ENCODE data around the gene EZH2. TPM values are rescaled to one million over a fixed set of nuclear protein-coding genes. Genes with fewer than 3 reads are reported as not detected.

The EZH2 gene
- total RNA-seq, 1 experiment from 2014 or later = 35.4 TPM

DNA sequence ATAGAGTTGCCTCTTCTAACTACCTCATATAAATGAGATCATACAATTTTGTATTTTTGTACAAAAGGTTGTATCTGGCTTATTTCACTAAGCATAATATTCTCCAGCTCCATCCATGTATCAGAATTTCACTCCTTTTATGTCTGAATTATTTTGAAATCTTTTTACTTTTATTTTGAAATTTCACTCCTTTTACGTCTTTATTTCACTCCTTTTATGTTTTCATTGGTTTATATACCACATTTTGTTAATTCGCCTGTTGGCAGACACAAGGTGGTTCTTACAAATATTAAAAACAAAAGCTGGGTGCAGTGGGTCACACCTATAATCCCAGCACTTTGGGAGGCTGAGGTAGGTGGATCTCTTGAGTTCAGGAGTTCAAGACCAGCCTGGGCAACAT is 5.8 kb downstream of the EZH2 start:
- no peak for DNase-seq (ENCODE audit: low spot score)
- CTCF ChIA-PET = no interaction called here
- Mint-ChIP-seq H3K36me3 (no peaks in the 10 kb centered on the region), H3K9me3 (no peaks in the 10 kb centered on the region), H3K4me3 (no peak overlapping the region), H3K27ac (no peak overlapping the region), H3K27me3 (ENCODE audit: low read depth) (no peaks in the 10 kb centered on the region), H3K4me1 (peaks cover 34% of the 10 kb centered on the region)
- no peak for ATAC-seq
- POLR2A ChIA-PET = no interaction called here
- TF ChIP-seq, protein P1, sequence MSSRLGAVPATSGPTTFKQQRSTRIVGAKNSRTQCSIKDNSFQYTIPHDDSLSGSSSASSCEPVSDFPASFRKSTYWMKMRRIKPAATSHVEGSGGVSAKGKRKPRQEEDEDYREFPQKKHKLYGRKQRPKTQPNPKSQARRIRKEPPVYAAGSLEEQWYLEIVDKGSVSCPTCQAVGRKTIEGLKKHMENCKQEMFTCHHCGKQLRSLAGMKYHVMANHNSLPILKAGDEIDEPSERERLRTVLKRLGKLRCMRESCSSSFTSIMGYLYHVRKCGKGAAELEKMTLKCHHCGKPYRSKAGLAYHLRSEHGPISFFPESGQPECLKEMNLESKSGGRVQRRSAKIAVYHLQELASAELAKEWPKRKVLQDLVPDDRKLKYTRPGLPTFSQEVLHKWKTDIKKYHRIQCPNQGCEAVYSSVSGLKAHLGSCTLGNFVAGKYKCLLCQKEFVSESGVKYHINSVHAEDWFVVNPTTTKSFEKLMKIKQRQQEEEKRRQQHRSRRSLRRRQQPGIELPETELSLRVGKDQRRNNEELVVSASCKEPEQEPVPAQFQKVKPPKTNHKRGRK (CRISPR knock-in tag; IDR thresholded peaks at IDR 0.05; ENCODE audit: borderline replicate concordance) = no peak
- TF ChIP-seq ZBTB21 (CRISPR knock-in tag; IDR thresholded peaks at IDR 0.05; ENCODE audit: borderline replicate concordance) (no peak), PRRX2 (CRISPR knock-in tag; IDR thresholded peaks at IDR 0.05) (no peak), RELA (CRISPR knock-in tag; IDR thresholded peaks at IDR 0.05; ENCODE audit: borderline replicate concordance) (no peak), SMAD4 (CRISPR knock-in tag; IDR thresholded peaks at IDR 0.05) (no peak), GABPB1 (CRISPR knock-in tag; IDR thresholded peaks at IDR 0.05) (no peak), OVOL2 (CRISPR knock-in tag; IDR thresholded peaks at IDR 0.05; ENCODE audit: borderline replicate concordance) (no peak), GTF2I (CRISPR knock-in tag; conservative IDR thresholded peaks at IDR 0.05) (no peak), ZNF219 (CRISPR knock-in tag; IDR thresholded peaks at IDR 0.05; ENCODE audit: borderline replicate concordance) (no peak), ZNF671 (CRISPR knock-in tag; IDR thresholded peaks at IDR 0.05) (no peak), RORB (CRISPR knock-in tag; IDR thresholded peaks at IDR 0.05) (no peak), TCF7 (CRISPR knock-in tag; IDR thresholded peaks at IDR 0.05; ENCODE audit: low read depth) (no peak), MXD4 (CRISPR knock-in tag; IDR thresholded peaks at IDR 0.05; ENCODE audit: borderline replicate concordance) (no peak)
- TF ChIP-seq, protein P2, sequence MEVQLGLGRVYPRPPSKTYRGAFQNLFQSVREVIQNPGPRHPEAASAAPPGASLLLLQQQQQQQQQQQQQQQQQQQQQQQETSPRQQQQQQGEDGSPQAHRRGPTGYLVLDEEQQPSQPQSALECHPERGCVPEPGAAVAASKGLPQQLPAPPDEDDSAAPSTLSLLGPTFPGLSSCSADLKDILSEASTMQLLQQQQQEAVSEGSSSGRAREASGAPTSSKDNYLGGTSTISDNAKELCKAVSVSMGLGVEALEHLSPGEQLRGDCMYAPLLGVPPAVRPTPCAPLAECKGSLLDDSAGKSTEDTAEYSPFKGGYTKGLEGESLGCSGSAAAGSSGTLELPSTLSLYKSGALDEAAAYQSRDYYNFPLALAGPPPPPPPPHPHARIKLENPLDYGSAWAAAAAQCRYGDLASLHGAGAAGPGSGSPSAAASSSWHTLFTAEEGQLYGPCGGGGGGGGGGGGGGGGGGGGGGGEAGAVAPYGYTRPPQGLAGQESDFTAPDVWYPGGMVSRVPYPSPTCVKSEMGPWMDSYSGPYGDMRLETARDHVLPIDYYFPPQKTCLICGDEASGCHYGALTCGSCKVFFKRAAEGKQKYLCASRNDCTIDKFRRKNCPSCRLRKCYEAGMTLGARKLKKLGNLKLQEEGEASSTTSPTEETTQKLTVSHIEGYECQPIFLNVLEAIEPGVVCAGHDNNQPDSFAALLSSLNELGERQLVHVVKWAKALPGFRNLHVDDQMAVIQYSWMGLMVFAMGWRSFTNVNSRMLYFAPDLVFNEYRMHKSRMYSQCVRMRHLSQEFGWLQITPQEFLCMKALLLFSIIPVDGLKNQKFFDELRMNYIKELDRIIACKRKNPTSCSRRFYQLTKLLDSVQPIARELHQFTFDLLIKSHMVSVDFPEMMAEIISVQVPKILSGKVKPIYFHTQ (CRISPR knock-in tag; IDR thresholded peaks at IDR 0.05) = no peak
- TF ChIP-seq, protein P3, sequence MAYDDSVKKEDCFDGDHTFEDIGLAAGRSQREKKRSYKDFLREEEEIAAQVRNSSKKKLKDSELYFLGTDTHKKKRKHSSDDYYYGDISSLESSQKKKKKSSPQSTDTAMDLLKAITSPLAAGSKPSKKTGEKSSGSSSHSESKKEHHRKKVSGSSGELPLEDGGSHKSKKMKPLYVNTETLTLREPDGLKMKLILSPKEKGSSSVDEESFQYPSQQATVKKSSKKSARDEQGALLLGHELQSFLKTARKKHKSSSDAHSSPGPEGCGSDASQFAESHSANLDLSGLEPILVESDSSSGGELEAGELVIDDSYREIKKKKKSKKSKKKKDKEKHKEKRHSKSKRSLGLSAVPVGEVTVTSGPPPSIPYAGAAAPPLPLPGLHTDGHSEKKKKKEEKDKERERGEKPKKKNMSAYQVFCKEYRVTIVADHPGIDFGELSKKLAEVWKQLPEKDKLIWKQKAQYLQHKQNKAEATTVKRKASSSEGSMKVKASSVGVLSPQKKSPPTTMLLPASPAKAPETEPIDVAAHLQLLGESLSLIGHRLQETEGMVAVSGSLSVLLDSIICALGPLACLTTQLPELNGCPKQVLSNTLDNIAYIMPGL (CRISPR knock-in tag; IDR thresholded peaks at IDR 0.05) = no peak
- TF ChIP-seq, protein P4, sequence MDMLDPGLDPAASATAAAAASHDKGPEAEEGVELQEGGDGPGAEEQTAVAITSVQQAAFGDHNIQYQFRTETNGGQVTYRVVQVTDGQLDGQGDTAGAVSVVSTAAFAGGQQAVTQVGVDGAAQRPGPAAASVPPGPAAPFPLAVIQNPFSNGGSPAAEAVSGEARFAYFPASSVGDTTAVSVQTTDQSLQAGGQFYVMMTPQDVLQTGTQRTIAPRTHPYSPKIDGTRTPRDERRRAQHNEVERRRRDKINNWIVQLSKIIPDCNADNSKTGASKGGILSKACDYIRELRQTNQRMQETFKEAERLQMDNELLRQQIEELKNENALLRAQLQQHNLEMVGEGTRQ (CRISPR knock-in tag; IDR thresholded peaks at IDR 0.05) = no peak
- TF ChIP-seq, protein P5, sequence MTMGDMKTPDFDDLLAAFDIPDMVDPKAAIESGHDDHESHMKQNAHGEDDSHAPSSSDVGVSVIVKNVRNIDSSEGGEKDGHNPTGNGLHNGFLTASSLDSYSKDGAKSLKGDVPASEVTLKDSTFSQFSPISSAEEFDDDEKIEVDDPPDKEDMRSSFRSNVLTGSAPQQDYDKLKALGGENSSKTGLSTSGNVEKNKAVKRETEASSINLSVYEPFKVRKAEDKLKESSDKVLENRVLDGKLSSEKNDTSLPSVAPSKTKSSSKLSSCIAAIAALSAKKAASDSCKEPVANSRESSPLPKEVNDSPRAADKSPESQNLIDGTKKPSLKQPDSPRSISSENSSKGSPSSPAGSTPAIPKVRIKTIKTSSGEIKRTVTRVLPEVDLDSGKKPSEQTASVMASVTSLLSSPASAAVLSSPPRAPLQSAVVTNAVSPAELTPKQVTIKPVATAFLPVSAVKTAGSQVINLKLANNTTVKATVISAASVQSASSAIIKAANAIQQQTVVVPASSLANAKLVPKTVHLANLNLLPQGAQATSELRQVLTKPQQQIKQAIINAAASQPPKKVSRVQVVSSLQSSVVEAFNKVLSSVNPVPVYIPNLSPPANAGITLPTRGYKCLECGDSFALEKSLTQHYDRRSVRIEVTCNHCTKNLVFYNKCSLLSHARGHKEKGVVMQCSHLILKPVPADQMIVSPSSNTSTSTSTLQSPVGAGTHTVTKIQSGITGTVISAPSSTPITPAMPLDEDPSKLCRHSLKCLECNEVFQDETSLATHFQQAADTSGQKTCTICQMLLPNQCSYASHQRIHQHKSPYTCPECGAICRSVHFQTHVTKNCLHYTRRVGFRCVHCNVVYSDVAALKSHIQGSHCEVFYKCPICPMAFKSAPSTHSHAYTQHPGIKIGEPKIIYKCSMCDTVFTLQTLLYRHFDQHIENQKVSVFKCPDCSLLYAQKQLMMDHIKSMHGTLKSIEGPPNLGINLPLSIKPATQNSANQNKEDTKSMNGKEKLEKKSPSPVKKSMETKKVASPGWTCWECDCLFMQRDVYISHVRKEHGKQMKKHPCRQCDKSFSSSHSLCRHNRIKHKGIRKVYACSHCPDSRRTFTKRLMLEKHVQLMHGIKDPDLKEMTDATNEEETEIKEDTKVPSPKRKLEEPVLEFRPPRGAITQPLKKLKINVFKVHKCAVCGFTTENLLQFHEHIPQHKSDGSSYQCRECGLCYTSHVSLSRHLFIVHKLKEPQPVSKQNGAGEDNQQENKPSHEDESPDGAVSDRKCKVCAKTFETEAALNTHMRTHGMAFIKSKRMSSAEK (CRISPR knock-in tag; IDR thresholded peaks at IDR 0.05; ENCODE audit: borderline replicate concordance) = no peak
- TF ChIP-seq, protein P6, sequence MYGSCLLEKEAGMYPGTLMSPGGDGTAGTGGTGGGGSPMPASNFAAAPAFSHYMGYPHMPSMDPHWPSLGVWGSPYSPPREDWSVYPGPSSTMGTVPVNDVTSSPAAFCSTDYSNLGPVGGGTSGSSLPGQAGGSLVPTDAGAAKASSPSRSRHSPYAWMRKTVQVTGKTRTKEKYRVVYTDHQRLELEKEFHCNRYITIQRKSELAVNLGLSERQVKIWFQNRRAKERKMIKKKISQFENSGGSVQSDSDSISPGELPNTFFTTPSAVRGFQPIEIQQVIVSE (CRISPR knock-in tag; IDR thresholded peaks at IDR 0.05; ENCODE audit: borderline replicate concordance) = no peak
